Vagina (tissue), 2 donors: ENCODE measurements around the gene ABLIM1.

Source experiments
- CTCF ChIP-seq, 3 experiments: fragments of 450-650 bp in 2 of 3; fragments of 200-600 bp in 1 of 3; sonication (generic) in 1 of 3; IDR thresholded peaks; one replicate each; pipeline ENCODE4 v1.5.1; 2017 to 2019; ENCODE audit warnings: antibody characterized with exemption in 3 of 3, mild to moderate bottlenecking in 2 of 3, moderate library complexity in 2 of 3
- POLR2AphosphoS5 ChIP-seq, 2 donors: sonication (generic); formaldehyde crosslinking; IDR thresholded peaks; one replicate each; pipeline ENCODE4 v1.9.0; 2017; ENCODE audit warnings: antibody characterized with exemption in 2 of 2, mild to moderate bottlenecking in 2 of 2, low read depth in 1 of 2; ENCODE audit not compliant: insufficient read depth in 1 of 2

GRCh38 chr10:114662646-114663217 is 4.7 kb upstream of the ABLIM1 start:
- TF ChIP-seq POLR2AphosphoS5 (IDR thresholded peaks at IDR 0.05; ENCODE audit: insufficient read depth in 1 of 2, low read depth in 1 of 2) (no peak), CTCF (IDR thresholded peaks at IDR 0.05) (no peak)
